CD14-positive monocyte (primary cell): ENCODE measurements around the gene ARID1B. TPM values are rescaled to one million over a fixed set of nuclear protein-coding genes. Genes with fewer than 3 reads are reported as not detected.

Experiments used
- DNase-seq, 3 donors: peaks; one replicate each; pipeline ENCODE4 v3.0.0-alpha.2; 2011 to 2022
- H2AFZ ChIP-seq: 2 replicates; pipeline ENCODE4 v1.6.0; 2012; ENCODE audit warnings: mild to moderate bottlenecking, low read depth, low read length, inconsistent platforms; ENCODE audit not compliant: insufficient read depth, poor library complexity, severe bottlenecking
- H3K27ac ChIP-seq, 2 donors: 1 replicate in 1 of 2; 2 replicates in 1 of 2; pipeline ENCODE4 v1.5.1; 2012 to 2013; ENCODE audit warnings: low read length in 2 of 2, control low read depth in 1 of 2, inconsistent platforms in 1 of 2, low read depth in 1 of 2, mild to moderate bottlenecking in 1 of 2
- H3K27me3 ChIP-seq, 2 donors: one replicate each; pipeline versions ENCODE4 v1.6.0 to v1.6.1; 2011 to 2013; ENCODE audit warnings: low read length in 2 of 2; ENCODE audit not compliant: control insufficient read depth in 2 of 2, insufficient read depth in 2 of 2
- H3K36me3 ChIP-seq, 2 donors: replicated peaks in 1 of 2; 1 replicate in 1 of 2; 2 replicates in 1 of 2; pipeline versions ENCODE4 v1.5.1 to v1.6.1; 2012 to 2013; ENCODE audit warnings: low read length in 2 of 2, control low read depth in 1 of 2, inconsistent platforms in 1 of 2, mild to moderate bottlenecking in 1 of 2; ENCODE audit not compliant: insufficient read depth in 2 of 2, control insufficient read depth in 1 of 2
- H3K4me1 ChIP-seq, 2 donors: 1 replicate in 1 of 2; 2 replicates in 1 of 2; pipeline versions ENCODE4 v1.5.1 to v1.6.1; 2012 to 2013; ENCODE audit warnings: low read length in 2 of 2, control low read depth in 1 of 2, inconsistent platforms in 1 of 2, mild to moderate bottlenecking in 1 of 2, moderate library complexity in 1 of 2; ENCODE audit not compliant: insufficient read depth in 2 of 2, control insufficient read depth in 1 of 2
- H3K4me2 ChIP-seq: replicated peaks from 2 replicates; pipeline ENCODE3; 2012; ENCODE audit warnings: low read length, moderate library complexity, mild to moderate bottlenecking; ENCODE audit not compliant: poor library complexity, severe bottlenecking; ENCODE audit errors: extremely low read depth
- H3K4me3 ChIP-seq, 3 experiments: fragments of 200-600 bp in 1 of 3; sonication (generic) in 1 of 3; replicated peaks in 1 of 3; 1 replicate in 2 of 3; 2 replicates in 1 of 3; pipeline ENCODE4 v1.5.1; 2011 to 2013; ENCODE audit warnings: low read length in 3 of 3, mild to moderate bottlenecking in 3 of 3, control low read depth in 2 of 3, low read depth in 2 of 3, inconsistent platforms in 1 of 3, moderate library complexity in 1 of 3
- H3K79me2 ChIP-seq: 2 replicates; pipeline ENCODE4 v1.6.0; 2012; ENCODE audit warnings: mild to moderate bottlenecking, control low read depth, inconsistent platforms, low read length, moderate library complexity; ENCODE audit not compliant: insufficient read depth
- H3K9ac ChIP-seq: 2 replicates; pipeline ENCODE4 v1.6.0; 2017; ENCODE audit warnings: low read length, mild to moderate bottlenecking; ENCODE audit not compliant: insufficient read depth, poor library complexity, severe bottlenecking
- H3K9me3 ChIP-seq, 2 donors: replicated peaks in 1 of 2; 1 replicate in 1 of 2; 2 replicates in 1 of 2; pipeline versions ENCODE4 v1.5.1 to v1.6.1; 2012 to 2013; ENCODE audit warnings: low read length in 2 of 2, control low read depth in 1 of 2; ENCODE audit not compliant: control insufficient read depth in 1 of 2, insufficient read depth in 1 of 2
- H4K20me1 ChIP-seq: 2 replicates; pipeline ENCODE4 v1.6.0; 2012; ENCODE audit warnings: mild to moderate bottlenecking, low read length, control low read depth, moderate library complexity; ENCODE audit not compliant: insufficient read depth
- H3K27ac Mint-ChIP-seq, 7 donors: one replicate each; pipeline ENCODE4 v1.8.0; 2020; ENCODE audit warnings: mild to moderate bottlenecking in 7 of 7, mixed read lengths in 7 of 7, moderate library complexity in 6 of 7, inconsistent platforms in 2 of 7
- H3K27me3 Mint-ChIP-seq, 3 donors: one replicate each; pipeline ENCODE4 v1.8.0; 2021 to 2022; ENCODE audit warnings: low read depth in 3 of 3, mild to moderate bottlenecking in 3 of 3, mixed read lengths in 3 of 3, moderate library complexity in 3 of 3, inconsistent platforms in 1 of 3
- H3K36me3 Mint-ChIP-seq, 2 donors: one replicate each; pipeline ENCODE4 v1.8.0; 2020; ENCODE audit warnings: mixed read lengths in 2 of 2, inconsistent platforms in 1 of 2, mild to moderate bottlenecking in 1 of 2
- H3K4me1 Mint-ChIP-seq: one replicate; pipeline ENCODE4 v1.8.0; 2020; ENCODE audit warnings: mild to moderate bottlenecking, mixed read lengths
- H3K4me3 Mint-ChIP-seq, 2 donors: one replicate each; pipeline ENCODE4 v1.8.0; 2020; ENCODE audit warnings: mild to moderate bottlenecking in 2 of 2, mixed read lengths in 2 of 2, moderate library complexity in 1 of 2
- H3K9me3 Mint-ChIP-seq, 7 donors: one replicate each; pipeline ENCODE4 v1.8.0; 2020 to 2022; ENCODE audit warnings: mixed read lengths in 7 of 7, mild to moderate bottlenecking in 6 of 7, moderate library complexity in 6 of 7, inconsistent platforms in 2 of 7
- CTCF ChIP-seq: fragments of 200-600 bp; IDR thresholded peaks from one replicate; pipeline ENCODE4 v1.8.0; 2022; ENCODE audit warnings: antibody characterized with exemption, mild to moderate bottlenecking
- WGBS: methylation state at CpG from one replicate; pipeline ENCODE4 v1.1.5; 2013; ENCODE audit warnings: missing lambda C conversion rate; ENCODE audit not compliant: insufficient coverage; 5-methylcytosine and 5-hydroxymethylcytosine counted together
- intact Hi-C, 2 donors: fragments of 100-400 bp; cut with micrococcal nuclease; formaldehyde crosslinking; loops; one replicate each; pipeline versions ENCODE4 v1.15.0 to v1.15.1; 2023
- polyA plus RNA-seq, 3 donors: library from polyadenylated mRNA; depleted of rRNA in 1 of 3; unstranded in 2 of 3; stranded (reverse) in 1 of 3; fragments of 300-500 nt in 2 of 3; fragments of >200 nt in 1 of 3; fragmentation: Illumina TruSeq in 2 of 3; gene quantifications; 1 replicate in 2 of 3; 2 replicates in 1 of 3; pipeline ENCODE4 v1.2.3, GENCODE V29; 2012 to 2021

ARID1B gene
- polyA plus RNA-seq, 3 donors: 3.2 to 22.1 (median 3.8) TPM

GRCh38 chr6:157207521-157208076, 430.4 kb downstream of the ARID1B start:
- H3K27ac Mint-ChIP-seq: peak overlapping the region in 1 of 7 donors; percentile 57
- H3K36me3 Mint-ChIP-seq: peaks cover 50 to 54% of the 10 kb centered on the region in 2 donors

GRCh38 chr6:157209865-157210530, 432.8 kb downstream of the ARID1B start:
- H3K27me3 ChIP-seq: no peaks in the 10 kb centered on the region
- H3K9me3 ChIP-seq: no peaks in the 10 kb centered on the region
- peak overlapping the region in 1 of 7 donors; percentile 21 for H3K27ac Mint-ChIP-seq
- H2AFZ ChIP-seq: no peak overlapping the region
- H3K4me1 ChIP-seq: no peaks in the 10 kb centered on the region
- H4K20me1 ChIP-seq: no peaks in the 10 kb centered on the region
- H3K9me3 Mint-ChIP-seq: no peaks in the 10 kb centered on the region
- TF ChIP-seq CTCF: no peak
- H3K36me3 Mint-ChIP-seq: peaks cover 38 to 40% of the 10 kb centered on the region in 2 donors
- no peak overlapping the region for H3K9ac ChIP-seq
- H3K4me2 ChIP-seq: no peak overlapping the region
- peaks cover 32 to 34% of the 10 kb centered on the region in 2 donors for H3K36me3 ChIP-seq
- H3K27me3 Mint-ChIP-seq: peaks cover 0 to 2% (median 0%) of the 10 kb centered on the region in 3 donors
- no peaks in the 10 kb centered on the region for H3K4me1 Mint-ChIP-seq
- 100% methylated on average over 5 of the region's 10 CpGs for WGBS
- no peak overlapping the region for H3K27ac ChIP-seq
- intact Hi-C loops: no loop called here
- no peaks in the 10 kb centered on the region for H3K79me2 ChIP-seq
- no peak for DNase-seq
- H3K4me3 Mint-ChIP-seq: no peak overlapping the region
- H3K4me3 ChIP-seq: no peak overlapping the region

More at GRCh38 chr6:157207521-157208076, 430.4 kb downstream of the ARID1B start:
- no peak overlapping the region for H3K27ac ChIP-seq
- Mint-ChIP-seq H3K4me1 (no peaks in the 10 kb centered on the region), H3K9me3 (no peaks in the 10 kb centered on the region), H3K27me3 (no peaks in the 10 kb centered on the region), H3K4me3 (no peak overlapping the region)
- no peak overlapping the region for H3K4me2 ChIP-seq
- no peaks in the 10 kb centered on the region for H3K79me2 ChIP-seq
- over 99% methylated on average over 13 of the region's 15 CpGs for WGBS
- no peak overlapping the region for H3K4me3 ChIP-seq
- no peak for DNase-seq
- no peak for TF ChIP-seq CTCF
- intact Hi-C loops: no loop called here
- H3K9me3 ChIP-seq: no peaks in the 10 kb centered on the region
- H3K4me1 ChIP-seq: no peaks in the 10 kb centered on the region
- H4K20me1 ChIP-seq: no peaks in the 10 kb centered on the region
- H3K9ac ChIP-seq: no peak overlapping the region
- no peaks in the 10 kb centered on the region for H3K27me3 ChIP-seq
- H2AFZ ChIP-seq: no peak overlapping the region
- H3K36me3 ChIP-seq: peaks cover 50 to 56% of the 10 kb centered on the region in 2 donors
